HL-60 (cell line): ENCODE results near the gene TRIM61.
"Not testable (repeated sequence)": the region's sequence is repeated elsewhere in the genome, so short reads cannot be mapped to it uniquely, and the experiment has no call there.

Experiments used
- CTCF ChIP-seq: IDR thresholded peaks from one replicate; pipeline ENCODE4 v1.5.1; 2011; ENCODE audit warnings: low read length, control low read depth, inconsistent platforms; ENCODE audit not compliant: insufficient read depth
- POLR2AphosphoS5 ChIP-seq: IDR thresholded peaks from 2 replicates; pipeline ENCODE4 v1.6.1; 2012; ENCODE audit warnings: low read depth

- not testable (repeated sequence) for TF ChIP-seq CTCF, POLR2AphosphoS5
These were observed 42.5 kb upstream of the TRIM61 start for GRCh38 chr4:165019995-165020394.
